Activated CD8-positive, alpha-beta T cell treated with anti-CD3 and anti-CD28 coated beads, Interleukin-2, amount 10 ng/mL, durations not matched to agents 7 days and 5 days (primary cell): ENCODE measurements around the gene AKIP1. TPM values are rescaled to one million over a fixed set of nuclear protein-coding genes. Genes with fewer than 3 reads are reported as not detected.

Source experiments
- ATAC-seq: fragments of 150-1000 bp; cut with Tn5 transposase; one replicate; pipeline ENCODE4 v1.10.0; 2021; ENCODE audit warnings: moderate library complexity
- CTCF ChIA-PET: fragments of 350-600 bp; sonication (Branson Sonifier 250); formaldehyde crosslinking; loops from one replicate; lab custom pipeline; 2021; ENCODE audit warnings: antibody characterized with exemption; lab: Charles Lee
- POLR2A ChIA-PET: fragments of 350-600 bp; sonication (Branson Sonifier 250); formaldehyde crosslinking; loops from one replicate; lab custom pipeline; 2021; ENCODE audit warnings: antibody characterized with exemption; lab: Charles Lee
- DNase-seq: peaks from one replicate; pipeline ENCODE4 v3.0.0-alpha.2; 2020
- H3K27ac Mint-ChIP-seq: one replicate; pipeline ENCODE4 v1.8.0; 2021; ENCODE audit warnings: mild to moderate bottlenecking, mixed read lengths
- H3K27me3 Mint-ChIP-seq: one replicate; pipeline ENCODE4 v1.8.0; 2021; ENCODE audit warnings: low read depth, mixed read lengths
- H3K36me3 Mint-ChIP-seq: one replicate; pipeline ENCODE4 v1.8.0; 2021; ENCODE audit warnings: low read depth, mixed read lengths
- H3K4me1 Mint-ChIP-seq: one replicate; pipeline ENCODE4 v1.8.0; 2021; ENCODE audit warnings: low read depth, mixed read lengths
- H3K4me3 Mint-ChIP-seq: one replicate; pipeline ENCODE4 v1.8.0; 2021; ENCODE audit warnings: mild to moderate bottlenecking, mixed read lengths
- H3K9me3 Mint-ChIP-seq: one replicate; pipeline ENCODE4 v1.8.0; 2022; ENCODE audit warnings: mixed read lengths; ENCODE audit not compliant: insufficient read depth
- total RNA-seq, 2 experiments: library from RNA; stranded (reverse); gene quantifications; one replicate each; pipeline ENCODE4 v1.2.3, GENCODE V29; 2021

The AKIP1 gene
- total RNA-seq, 2 experiments from 2014 or later = 26.8 to 27.2 TPM

DNA sequence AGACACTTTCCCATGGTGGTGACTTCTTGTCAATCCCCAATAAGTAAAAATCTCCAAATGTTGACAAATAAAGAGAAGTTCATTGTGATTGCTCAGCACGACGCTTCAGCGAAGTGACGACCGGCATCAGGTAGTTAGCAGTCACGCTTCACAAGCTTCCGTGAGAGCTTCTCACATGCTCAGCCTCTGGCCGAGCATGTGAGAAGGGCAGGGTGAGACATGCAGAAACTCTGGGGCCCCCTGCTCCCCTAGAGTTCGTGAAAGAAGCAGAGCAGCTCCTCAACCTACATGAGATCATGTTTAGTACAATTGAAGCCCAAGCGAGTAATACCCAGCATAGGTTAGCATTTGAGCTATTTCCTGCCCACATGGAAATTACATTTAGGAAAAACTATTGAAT, 26.2 kb downstream of the AKIP1 start:
- no peak for ATAC-seq
- ChIA-PET POLR2A (no interaction called here), CTCF (interaction anchor here (0.6 to 0.9 kb wide), 2 partner anchors 22 to 601 kb away, joined by 3 to 5 read pairs; no protein-coding TSS in a partner anchor)

DNA sequence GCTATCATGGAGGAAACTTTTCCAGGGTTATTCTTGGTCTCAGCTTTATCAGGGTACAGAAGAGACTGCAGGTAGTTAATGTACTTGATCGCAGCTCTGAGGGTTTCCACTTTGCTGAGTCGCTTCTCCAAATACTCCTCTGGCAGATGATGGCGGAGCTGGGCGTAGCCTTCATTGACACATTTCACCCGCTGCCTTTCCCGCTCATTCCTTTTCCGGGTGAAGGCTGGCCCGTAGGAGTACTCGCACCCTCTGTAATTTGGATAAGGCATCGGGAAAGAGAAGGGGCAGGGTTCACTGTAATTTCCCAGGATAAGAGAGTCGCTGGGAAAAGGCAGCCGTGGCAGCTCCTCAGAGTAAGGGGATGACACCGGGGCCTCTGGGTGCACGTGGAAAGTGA, 26.7 kb downstream of the AKIP1 start:
- ATAC-seq (no peak), DNase-seq (no peak)
- CTCF ChIA-PET = interaction anchor here (0.9 kb wide), 1 partner anchor 22 kb away, joined by 3 read pairs; no protein-coding TSS in a partner anchor
- Mint-ChIP-seq H3K36me3 (no peaks in the 10 kb centered on the region), H3K4me3 (no peak overlapping the region), H3K27ac (no peak overlapping the region), H3K9me3 (no peaks in the 10 kb centered on the region), H3K4me1 (no peaks in the 10 kb centered on the region), H3K27me3 (peaks cover 17% of the 10 kb centered on the region)
- POLR2A ChIA-PET = no interaction called here

More for the DNA sequence above, 26.2 kb downstream of the AKIP1 start:
- Mint-ChIP-seq H3K27me3 (peaks cover 16% of the 10 kb centered on the region), H3K4me1 (no peaks in the 10 kb centered on the region), H3K27ac (no peak overlapping the region), H3K36me3 (no peaks in the 10 kb centered on the region), H3K4me3 (no peak overlapping the region), H3K9me3 (no peaks in the 10 kb centered on the region)
- DNase-seq = no peak

- ATAC-seq = no peak
- DNase-seq = no peak
- Mint-ChIP-seq H3K4me3 (no peak overlapping the region), H3K27ac (no peak overlapping the region), H3K36me3 (peaks cover 2% of the 10 kb centered on the region), H3K9me3 (no peaks in the 10 kb centered on the region), H3K4me1 (no peaks in the 10 kb centered on the region), H3K27me3 (peaks cover 23% of the 10 kb centered on the region)
- CTCF ChIA-PET = interaction anchor here (1.2 to 2.3 kb wide), 3 partner anchors 7 to 28 kb away, joined by 3 to 8 read pairs (median 3); no protein-coding TSS in a partner anchor
- POLR2A ChIA-PET = no interaction called here
Observed at GRCh38 chr11:8941341-8942103, 30.5 kb downstream of the AKIP1 start.

DNA sequence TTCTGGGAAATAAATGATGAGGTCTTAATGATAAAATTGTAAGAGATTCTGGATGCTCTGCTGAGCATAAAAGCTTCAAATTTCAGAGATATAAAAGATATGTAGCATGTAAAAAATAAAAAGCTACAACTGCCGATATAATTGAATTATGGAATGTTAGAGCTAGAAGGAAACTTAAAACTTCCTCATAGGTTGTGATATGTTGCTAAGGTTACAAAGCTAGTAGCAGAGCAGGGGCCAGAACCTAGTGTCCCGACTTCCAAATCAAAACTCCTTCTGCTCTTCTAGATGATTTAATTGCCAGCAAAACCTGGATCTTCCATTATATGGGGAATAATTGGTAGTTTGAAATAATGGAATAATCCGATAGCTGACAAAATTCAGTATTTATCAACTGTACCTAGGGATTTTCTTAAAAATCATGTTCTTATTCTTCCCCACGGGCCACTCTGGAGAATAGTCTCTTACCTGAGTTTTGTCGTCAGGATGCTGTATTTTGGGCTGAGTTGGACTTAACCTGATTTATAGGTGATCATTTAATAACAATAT, 31.6 kb downstream of the AKIP1 start, which contains the start of gene ASCL3:
ASCL3 (minus strand) TSS at position 499 of the 549 bp plus-strand sequence. CDS start 4,855 bp downstream, outside the sequence.
- H3K4me1 Mint-ChIP-seq = no peaks in the 10 kb centered on the region
- POLR2A ChIA-PET = no interaction called here
- peaks cover 9% of the 10 kb centered on the region for H3K36me3 Mint-ChIP-seq
- H3K27ac Mint-ChIP-seq = no peak within 1 kb of the TSS
- H3K27me3 Mint-ChIP-seq = peaks cover 23% of the 10 kb centered on the region
- ATAC-seq (no peak), DNase-seq (no peak)
- H3K9me3 Mint-ChIP-seq = no peaks in the 10 kb centered on the region
- CTCF ChIA-PET = interaction anchor here (1.0 to 1.2 kb wide), 2 partner anchors 17 to 29 kb away, joined by 3 to 4 read pairs; no protein-coding TSS in a partner anchor
- H3K4me3 Mint-ChIP-seq = no peak within 1 kb of the TSS

DNA sequence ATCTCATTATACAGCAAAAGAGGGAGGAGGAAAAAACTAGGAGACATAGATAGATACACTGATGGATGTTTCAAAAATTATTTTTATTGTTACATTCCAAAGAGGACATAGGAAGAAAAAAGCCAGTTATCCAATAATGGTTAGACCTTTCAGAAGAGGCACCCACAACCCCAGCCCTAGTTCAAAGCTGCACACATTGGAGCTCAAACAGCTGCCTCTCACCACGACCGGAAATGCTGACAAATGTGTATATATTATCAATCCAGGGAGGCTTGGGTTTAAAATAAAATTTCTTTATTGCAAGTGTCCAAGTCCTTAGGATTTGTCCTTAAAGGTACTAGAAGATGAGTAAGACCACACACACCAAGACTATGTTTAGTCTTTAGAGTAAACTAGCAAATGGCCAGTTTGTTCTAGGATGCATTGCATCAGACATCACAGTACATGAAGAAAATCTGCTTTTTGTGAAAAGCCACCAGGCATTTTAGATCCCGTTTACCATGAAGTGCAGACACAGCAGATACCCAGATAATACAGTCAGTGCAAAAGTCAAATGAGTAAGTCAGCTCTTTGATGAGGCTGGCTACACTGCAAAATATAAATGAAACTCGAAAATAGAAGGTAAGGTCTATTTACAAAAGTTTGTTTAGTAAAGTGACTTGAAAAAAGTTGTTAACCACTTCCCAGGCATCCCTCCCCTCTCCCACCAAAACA, 36.4 kb downstream of the AKIP1 start:
- no peak overlapping the region for H3K27ac Mint-ChIP-seq
- CTCF ChIA-PET = interaction anchor here (5.3 kb wide), 1 partner anchor 12 kb away, joined by 27 read pairs; no protein-coding TSS in a partner anchor

GRCh38 chr11:8948886-8949285, 37.9 kb downstream of the AKIP1 start:
- DNase-seq (no peak), ATAC-seq (no peak)
- Mint-ChIP-seq H3K36me3 (peaks cover 50% of the 10 kb centered on the region), H3K9me3 (no peaks in the 10 kb centered on the region), H3K4me3 (no peak overlapping the region), H3K27ac (no peak overlapping the region), H3K4me1 (peaks cover 2% of the 10 kb centered on the region), H3K27me3 (peaks cover 4% of the 10 kb centered on the region)
- ChIA-PET CTCF (interaction anchor here (1.0 to 5.3 kb wide), 3 partner anchors 8 to 34 kb away, joined by 3 to 27 read pairs (median 15); no protein-coding TSS in a partner anchor), POLR2A (interaction anchor here (1.2 to 1.8 kb wide), 2 partner anchors 10 to 15 kb away, joined by 3 to 5 read pairs; partner anchors contain the start of gene TMEM9B)

More for the DNA sequence above, 36.4 kb downstream of the AKIP1 start:
- POLR2A ChIA-PET = interaction anchor here (1.8 kb wide), 1 partner anchor 12 kb away, joined by 5 read pairs; no protein-coding TSS in a partner anchor
- H3K36me3 Mint-ChIP-seq = peaks cover 37% of the 10 kb centered on the region
- no peak for ATAC-seq
- no peaks in the 10 kb centered on the region for H3K9me3 Mint-ChIP-seq
- DNase-seq = no peak
- H3K27me3 Mint-ChIP-seq = peaks cover 6% of the 10 kb centered on the region
- H3K4me1 Mint-ChIP-seq = peaks cover 2% of the 10 kb centered on the region
- H3K4me3 Mint-ChIP-seq = no peak overlapping the region

GRCh38 chr11:8956860-8957259, 45.9 kb downstream of the AKIP1 start:
- H3K27me3 Mint-ChIP-seq = no peaks in the 10 kb centered on the region
- no peak for ATAC-seq
- H3K36me3 Mint-ChIP-seq = peaks cover 37% of the 10 kb centered on the region
- H3K4me1 Mint-ChIP-seq = peaks cover 30% of the 10 kb centered on the region
- CTCF ChIA-PET = interaction anchor here (0.5 to 6.5 kb wide), 6 partner anchors 10 to 645 kb away, joined by 3 to 141 read pairs (median 3); no protein-coding TSS in a partner anchor
- POLR2A ChIA-PET = interaction anchor here (0.6 kb wide), 1 partner anchor 11 kb away, joined by 3 read pairs; no protein-coding TSS in a partner anchor
- H3K9me3 Mint-ChIP-seq = no peaks in the 10 kb centered on the region
- no peak overlapping the region for H3K27ac Mint-ChIP-seq
- no peak overlapping the region for H3K4me3 Mint-ChIP-seq
- DNase-seq = no peak

DNA sequence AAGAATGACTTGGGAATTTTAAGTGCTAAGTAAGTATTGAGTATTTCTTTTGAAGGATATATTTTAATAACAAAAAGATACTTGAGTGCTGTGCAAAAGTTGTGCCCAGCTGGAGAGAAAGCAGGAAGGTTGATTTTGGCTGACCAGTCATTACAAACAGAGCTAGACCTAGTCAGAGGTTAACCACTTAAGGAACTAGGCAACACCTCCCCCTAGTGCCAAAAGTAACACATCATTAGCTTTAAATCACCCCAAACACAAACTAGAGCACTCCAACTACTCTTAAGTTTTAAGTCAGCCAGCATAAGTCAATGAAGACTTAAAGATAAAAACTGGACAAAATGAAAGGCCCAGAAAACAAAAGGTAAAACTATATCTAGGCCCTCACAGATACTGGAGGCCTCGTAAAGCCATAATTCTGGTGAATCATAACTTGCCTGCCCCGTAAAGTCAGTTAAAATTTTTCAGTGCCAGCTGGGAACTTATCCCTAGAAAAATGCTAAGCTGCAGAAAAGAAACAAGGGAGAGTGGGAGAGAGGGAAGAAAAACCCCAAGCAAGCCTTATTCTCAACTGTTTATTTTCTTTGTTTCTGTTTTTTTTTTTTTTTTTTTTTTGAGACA, 48.7 kb downstream of the AKIP1 start:
- Mint-ChIP-seq H3K27me3 (no peaks in the 10 kb centered on the region), H3K27ac (peak overlapping the region; percentile 12), H3K4me3 (no peak overlapping the region), H3K9me3 (no peaks in the 10 kb centered on the region), H3K4me1 (peaks cover 38% of the 10 kb centered on the region), H3K36me3 (peaks cover 19% of the 10 kb centered on the region)
- POLR2A ChIA-PET = interaction anchor here (0.6 to 2.7 kb wide), 5 partner anchors 11 to 277 kb away, joined by 3 to 12 read pairs (median 5); partner anchors contain the start of genes RPL27A and TRIM66
- CTCF ChIA-PET = interaction anchor here (0.6 to 6.5 kb wide), 39 partner anchors 11 to 860 kb away, joined by 3 to 141 read pairs (median 4); partner anchors contain the start of genes AKIP1, ASCL3, RPL27A and TRIM66
- ATAC-seq (peak; percentile 17), DNase-seq (peak; percentile 59)

GRCh38 chr11:8961401-8961800, 50.4 kb downstream of the AKIP1 start:
- Mint-ChIP-seq H3K4me1 (peaks cover 45% of the 10 kb centered on the region), H3K9me3 (no peaks in the 10 kb centered on the region), H3K36me3 (peaks cover 12% of the 10 kb centered on the region), H3K27ac (no peak overlapping the region), H3K27me3 (no peaks in the 10 kb centered on the region), H3K4me3 (no peak overlapping the region)
- ATAC-seq = no peak
- ChIA-PET POLR2A (interaction anchor here (1.0 to 2.7 kb wide), 2 partner anchors 90 to 279 kb away, joined by 3 to 12 read pairs; partner anchors contain the start of genes RPL27A and TRIM66), CTCF (interaction anchor here (0.7 to 6.5 kb wide), 7 partner anchors 14 to 545 kb away, joined by 3 to 141 read pairs (median 3); partner anchors contain the start of gene AKIP1)
- no peak for DNase-seq

DNA sequence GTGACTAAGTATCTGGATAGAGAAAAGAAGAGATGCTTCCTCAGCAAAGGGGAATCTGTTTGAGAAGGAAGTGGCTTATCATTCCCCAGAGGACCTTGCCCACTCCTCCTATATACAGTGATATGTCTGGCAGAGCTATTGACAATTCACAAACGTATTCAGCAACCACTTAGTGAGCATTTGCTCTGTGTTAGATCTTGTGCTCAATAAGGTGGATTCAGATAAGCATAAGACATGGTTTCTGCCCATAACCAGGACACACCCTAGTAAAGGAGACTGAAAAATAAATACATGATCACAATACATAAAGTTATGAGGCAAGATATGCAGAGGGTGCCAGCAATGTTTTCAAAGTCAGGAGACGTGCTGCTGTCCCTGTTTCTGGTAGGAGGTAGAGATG, 51.9 kb downstream of the AKIP1 start:
- Mint-ChIP-seq H3K4me3 (peak overlapping the region; percentile 94), H3K27me3 (no peaks in the 10 kb centered on the region), H3K27ac (peak overlapping the region; percentile 71), H3K4me1 (peaks cover 38% of the 10 kb centered on the region), H3K36me3 (peaks cover 6% of the 10 kb centered on the region), H3K9me3 (no peaks in the 10 kb centered on the region)
- DNase-seq = no peak
- CTCF ChIA-PET = interaction anchor here (1.0 to 3.0 kb wide), 4 partner anchors 48 to 311 kb away, joined by 3 to 21 read pairs (median 12); no protein-coding TSS in a partner anchor
- ATAC-seq = no peak
- POLR2A ChIA-PET = interaction anchor here (1.8 to 2.2 kb wide), 2 partner anchors 37 to 280 kb away, joined by 9 to 14 read pairs; partner anchors contain the start of genes RPL27A and TRIM66
